Loucy (cell line): ENCODE results near the gene GNAQ.

Experiments used
- CTCF ChIP-seq: fragments of 200-600 bp; sonication (generic); conservative IDR thresholded peaks from 2 replicates; pipeline ENCODE4 v1.5.1; 2014; ENCODE audit warnings: mild to moderate bottlenecking, antibody characterized with exemption, low read length
- EZH2phosphoT487 ChIP-seq: fragments of 200-600 bp; IDR thresholded peaks from 2 replicates; pipeline ENCODE4 v1.6.1; 2018; ENCODE audit warnings: antibody characterized with exemption, mild to moderate bottlenecking, moderate library complexity, borderline replicate concordance

GRCh38 chr9:77809552-77809951 lies 222.1 kb downstream of the GNAQ start:
- TF ChIP-seq CTCF (no peak), EZH2phosphoT487 (no peak)
